HG02973 (cell line): ENCODE measurements around the gene TXNRD2.
"Not testable (repeated sequence)": the region's sequence is repeated elsewhere in the genome, so short reads cannot be mapped to it uniquely, and the experiment has no call there.

ENCODE experiments used
- ATAC-seq: cut with Tn5 transposase; IDR thresholded peaks from one replicate; pipeline ENCODE4 v1.9.1; 2021; ENCODE audit warnings: moderate library complexity; ENCODE audit not compliant: unreplicated experiment

TXNRD2 gene

DNA sequence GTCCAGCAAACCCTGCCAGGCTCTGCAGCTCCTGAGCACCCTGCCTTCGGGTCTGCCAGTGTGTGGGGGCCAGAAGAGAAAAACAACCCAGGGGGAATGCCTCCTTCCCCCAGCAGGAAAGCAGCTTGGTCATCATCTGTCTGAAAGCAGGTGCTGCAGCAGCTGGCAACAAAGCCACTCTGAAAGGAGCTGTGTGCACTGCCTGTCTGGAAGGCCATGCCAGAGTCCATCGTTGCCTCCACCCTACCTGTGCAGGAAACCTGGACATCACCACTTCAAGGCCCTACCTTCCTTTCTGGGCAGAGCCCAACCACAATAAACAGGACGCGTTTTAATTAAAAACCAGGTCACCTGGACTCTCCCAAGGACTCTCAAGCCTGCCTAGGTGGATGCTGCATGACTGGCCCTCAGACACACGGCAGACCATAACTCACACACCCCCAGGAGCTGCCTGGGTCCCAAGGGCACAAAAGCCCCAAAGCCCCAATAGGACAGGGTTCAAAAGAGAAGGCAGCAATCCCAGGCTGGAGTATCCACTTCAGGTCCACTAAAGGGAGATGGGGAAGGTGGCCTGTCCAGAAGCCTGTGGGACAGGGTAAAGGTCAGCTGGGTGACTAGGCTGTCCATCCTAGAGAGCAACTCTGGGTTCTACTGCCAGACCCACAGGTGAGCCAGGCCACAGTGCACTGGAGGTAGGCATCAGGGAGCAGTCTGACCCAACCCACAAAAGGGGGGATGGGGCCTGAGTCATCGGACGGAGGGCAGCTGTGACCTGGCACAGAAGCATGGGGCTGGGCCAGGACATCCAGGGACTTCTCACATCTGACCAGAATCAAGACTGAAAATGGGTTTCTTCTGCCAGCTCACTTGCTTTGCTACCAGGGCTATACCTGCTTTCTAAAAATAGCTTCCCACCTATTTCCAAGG is 93.1 kb downstream of the TXNRD2 start:
- ATAC-seq: no peak

GRCh38 chr22:19847345-19847632 is 94.3 kb downstream of the TXNRD2 start:
- ATAC-seq: no peak

- ATAC-seq: no peak
These were observed 94.8 kb downstream of the TXNRD2 start for GRCh38 chr22:19846620-19847344.

GRCh38 chr22:19845054-19845722 is 96.4 kb downstream of the TXNRD2 start:
- ATAC-seq: no peak

- no peak for ATAC-seq
These were observed 97.1 kb downstream of the TXNRD2 start for GRCh38 chr22:19844377-19845053.

DNA sequence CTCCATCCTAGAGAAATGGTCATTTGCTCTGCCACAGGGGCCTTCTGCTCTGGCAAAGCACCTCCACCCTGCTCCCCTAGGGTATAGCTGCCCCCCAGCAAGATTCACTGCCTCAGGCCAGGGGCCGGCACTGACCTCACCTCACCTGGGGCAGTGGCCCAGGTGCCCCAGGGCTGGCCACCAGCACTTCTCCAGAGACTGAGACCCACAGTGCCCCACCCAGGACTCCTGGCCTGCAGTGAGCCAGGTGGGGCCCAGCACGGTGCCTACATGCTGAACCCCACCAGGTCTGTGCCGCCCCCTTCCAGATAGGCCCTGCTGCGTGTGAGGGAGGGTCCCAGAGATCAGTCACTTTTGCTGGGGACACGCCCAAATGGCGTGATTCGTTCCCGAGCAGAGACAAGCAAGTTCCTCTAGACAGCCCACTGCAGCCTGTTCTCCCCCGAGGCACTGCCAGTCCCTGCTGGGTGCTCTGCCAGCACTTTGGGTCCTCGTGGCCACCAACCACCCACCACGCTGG is 97.7 kb downstream of the TXNRD2 start:
- ATAC-seq: no peak

DNA sequence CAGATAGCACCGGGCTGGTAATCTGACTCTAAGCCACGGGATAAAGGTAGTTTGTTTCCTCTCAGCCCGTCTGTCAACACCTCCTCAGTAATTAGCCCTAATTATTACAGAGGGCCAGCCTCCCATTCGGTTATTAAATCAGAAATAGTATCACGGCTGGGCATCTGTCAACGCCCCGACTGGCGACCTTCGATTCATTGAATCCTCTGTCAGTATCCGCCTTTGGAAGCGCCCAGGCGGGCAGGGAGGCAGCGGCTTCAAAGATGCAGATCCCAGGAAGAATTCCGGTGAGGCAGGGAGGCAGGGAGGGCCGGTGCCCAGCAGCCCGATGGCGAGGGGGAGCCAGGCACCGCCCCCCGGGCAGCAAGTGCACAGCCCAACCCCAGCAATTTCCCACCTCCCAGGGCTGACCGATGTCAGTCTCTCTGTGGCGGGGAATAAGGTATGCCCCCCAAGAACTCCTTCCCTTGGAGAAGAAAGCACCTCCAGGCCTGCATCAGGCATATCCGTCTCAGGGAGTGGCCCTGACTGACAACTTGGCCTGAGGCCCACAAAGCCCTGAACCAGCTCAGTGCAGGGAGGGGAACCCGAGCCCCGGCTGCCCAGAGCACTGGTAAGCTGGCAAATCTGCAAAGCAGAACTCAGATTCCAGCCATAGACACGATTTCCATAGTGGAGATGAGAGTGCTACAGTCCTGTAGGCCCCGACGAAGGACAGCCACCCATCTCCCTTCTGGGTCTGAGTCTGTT is 98.3 kb downstream of the TXNRD2 start:
- ATAC-seq: no peak

DNA sequence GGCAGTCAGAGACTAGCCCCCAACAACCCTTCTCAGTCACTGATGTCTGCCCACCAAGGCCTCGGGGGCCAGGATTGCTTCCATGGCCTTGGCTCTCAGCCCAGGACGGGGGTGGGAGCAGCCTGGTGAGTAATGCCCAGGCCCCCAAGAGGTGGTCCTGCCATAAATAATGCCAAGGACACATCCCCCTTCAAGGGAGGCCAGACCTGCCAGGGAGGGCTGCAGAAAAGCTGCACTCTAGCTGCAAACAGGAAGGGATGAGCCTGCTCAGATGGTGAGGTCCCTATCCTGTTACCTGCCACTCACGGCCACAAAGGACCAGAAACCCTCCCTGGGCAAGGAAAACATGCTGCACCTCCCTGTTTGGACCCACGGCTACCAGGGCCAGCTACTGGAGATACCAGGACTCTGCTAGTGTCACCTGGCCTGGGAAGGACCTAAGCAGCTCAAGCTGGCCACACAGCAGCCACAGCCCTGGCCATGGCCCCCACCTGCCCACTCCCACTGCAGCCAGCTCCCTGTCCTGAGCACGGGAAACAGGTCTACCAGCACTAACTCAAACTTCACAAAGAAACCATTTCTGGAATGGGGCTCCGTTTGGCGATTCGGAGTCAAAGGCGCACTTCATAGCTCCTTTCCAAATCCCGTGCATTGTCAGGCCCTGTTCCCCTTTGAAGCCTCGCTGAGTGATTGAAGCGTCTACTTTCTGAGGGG is 99.1 kb downstream of the TXNRD2 start:
- ATAC-seq: no peak

DNA sequence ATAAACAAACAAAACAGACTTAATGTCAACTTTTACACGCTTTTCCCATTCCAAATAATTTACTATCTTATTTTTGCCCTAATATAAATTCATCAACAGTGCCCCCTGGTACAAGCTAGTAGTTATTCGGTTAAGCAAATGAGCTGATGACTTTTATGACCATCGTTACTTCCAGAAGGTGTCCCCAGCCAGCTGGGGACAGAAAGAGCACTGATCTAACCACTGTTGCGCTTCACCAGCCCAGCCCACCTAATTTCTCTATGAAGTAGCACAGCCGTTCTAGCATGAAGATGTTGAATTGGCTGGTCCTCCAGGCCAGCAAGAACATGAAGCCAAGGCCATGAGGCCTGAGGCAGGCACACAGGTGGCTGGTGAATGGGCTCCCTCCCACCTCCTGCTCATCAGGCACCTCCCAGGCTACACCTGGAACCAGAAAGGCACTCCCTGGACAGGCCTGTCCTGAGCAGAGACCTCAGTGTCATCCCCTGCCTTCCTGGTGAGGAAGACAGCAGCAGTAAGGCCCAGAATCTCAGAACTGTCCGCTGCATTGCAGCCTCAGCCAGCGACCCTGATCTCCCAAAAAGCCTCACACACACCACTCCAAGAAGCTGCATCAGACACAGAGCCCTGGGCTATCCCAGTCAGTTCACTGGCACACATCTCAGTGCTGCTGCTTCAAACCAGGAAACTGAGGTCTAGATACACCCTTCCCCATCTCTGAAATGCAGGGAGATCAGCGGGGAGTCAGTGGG is 99.8 kb downstream of the TXNRD2 start:
- ATAC-seq: no peak

- ATAC-seq: no peak
These were observed 100.5 kb downstream of the TXNRD2 start for GRCh38 chr22:19840955-19841640.

GRCh38 chr22:19840059-19840458 is 101.6 kb downstream of the TXNRD2 start:
- ATAC-seq: no peak

- no peak for ATAC-seq
These were observed 103.7 kb downstream of the TXNRD2 start for GRCh38 chr22:19837915-19838314.

- no peak for ATAC-seq
These were observed 105.1 kb downstream of the TXNRD2 start for GRCh38 chr22:19836512-19836911.

DNA sequence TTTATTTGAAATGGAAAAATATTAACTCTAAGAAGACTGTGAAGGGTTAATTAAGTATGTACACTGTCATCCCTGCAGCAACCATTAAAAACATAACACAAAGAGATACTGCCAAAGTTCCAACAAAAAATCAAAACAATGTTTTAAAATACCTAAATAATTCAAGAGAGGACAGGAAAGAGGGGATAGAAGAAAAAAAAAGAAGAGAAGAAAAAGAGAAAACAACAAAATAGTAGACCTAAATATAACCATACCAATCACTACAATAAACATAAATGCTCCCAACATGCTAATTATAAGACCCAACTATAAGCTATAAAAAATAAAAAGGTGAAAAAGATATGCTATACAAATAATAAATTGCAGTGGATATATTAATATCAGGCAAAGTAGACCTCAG is 107.0 kb downstream of the TXNRD2 start:
- no peak for ATAC-seq

GRCh38 chr22:19833327-19833726 is 108.3 kb downstream of the TXNRD2 start:
- not testable (repeated sequence) for ATAC-seq

GRCh38 chr22:19832476-19833108 is 109.0 kb downstream of the TXNRD2 start:
- ATAC-seq: no peak

- ATAC-seq: not testable (repeated sequence)
These were observed 109.6 kb downstream of the TXNRD2 start for GRCh38 chr22:19831979-19832378.

- no peak for ATAC-seq
These were observed 110.6 kb downstream of the TXNRD2 start for GRCh38 chr22:19831016-19831415.
